ENCODE measurements around the gene PCSK6.

GRCh38 chr15:101435761-101436160 lies 53.7 kb downstream of the PCSK6 start:
- TF ChIP-seq POLR2A (IDR thresholded peaks at IDR 0.05; ENCODE audit: low read length) = no peak
- TF ChIP-seq GATA1 (IDR thresholded peaks at IDR 0.05; ENCODE audit: low read depth, low read length) = no peak

Data from erythroblast (primary cell).